Measurements from ENCODE around the gene CMYA5. TPM values are rescaled to one million over a fixed set of nuclear protein-coding genes. Genes with fewer than 3 reads are reported as not detected.
"Not testable (repeated sequence)": the region's sequence is repeated elsewhere in the genome, so short reads cannot be mapped to it uniquely, and the experiment has no call there.

The CMYA5 gene
- total and polyA plus RNA-seq, 2 of the 4 experiments (the other 2 are of a cell fraction), result 0.39 to 0.90 TPM

- H3K9ac ChIP-seq (ENCODE audit: low read depth, low read length); H3K9me1 ChIP-seq (ENCODE audit: insufficient read depth, low read length); H3K79me1 ChIP-seq (ENCODE audit: low read depth in 1 of 2, low read length in 2 of 2); intact Hi-C loops (cut with micrococcal nuclease); H4K91ac ChIP-seq (ENCODE audit: insufficient read depth, low read depth, low read length); H4K20me1 ChIP-seq (ENCODE audit: insufficient read depth, low read length); H3K23ac ChIP-seq (ENCODE audit: low read depth, low read length); POLR2A ChIA-PET (ENCODE audit: unreplicated experiment); H3K4me1 ChIP-seq (ENCODE audit: control insufficient read depth, insufficient read depth, low read length); H2BK5ac ChIP-seq (ENCODE audit: low read depth, low read length, poor library complexity, severe bottlenecking); H2AK5ac ChIP-seq (ENCODE audit: low read depth, low read length); H3K36me3 ChIP-seq (ENCODE audit: control insufficient read depth, insufficient read depth, low read length); H3K4me2 ChIP-seq (ENCODE audit: low read depth, low read length); BruUV-seq (replicated peaks); H3K14ac ChIP-seq (replicated peaks; ENCODE audit: low read depth, low read length); H3K18ac ChIP-seq (ENCODE audit: low read depth, low read length); H3K4me3 ChIP-seq (ENCODE audit: insufficient read depth, low read depth, low read length); dilution Hi-C loops (cut with HindIII; ENCODE audit: low sequenced_read_pairs, unreplicated experiment); H3K27ac ChIP-seq (ENCODE audit: insufficient read depth, low read length); H4K5ac ChIP-seq (ENCODE audit: low read depth, low read length); H4K8ac ChIP-seq (ENCODE audit: low read depth in 2 of 2, low read length in 2 of 2); in situ Hi-C loops (cut with MboI; ENCODE audit: low sequenced_read_pairs); H2BK20ac ChIP-seq (ENCODE audit: low read depth, low read length); H2BK120ac ChIP-seq (ENCODE audit: low read depth, low read length); H2AFZ ChIP-seq (replicated peaks; ENCODE audit: low read length, poor library complexity); H2AK9ac ChIP-seq (replicated peaks; ENCODE audit: low read depth, low read length, poor library complexity); ATAC-seq (ENCODE audit: low read depth); CTCF ChIA-PET; H2BK15ac ChIP-seq (ENCODE audit: low read depth, low read length); H3K27me3 ChIP-seq (ENCODE audit: control insufficient read depth, insufficient read depth, low read length); H3K56ac ChIP-seq (ENCODE audit: extremely low read depth, insufficient read depth, low read length); H3K4ac ChIP-seq (ENCODE audit: low read depth, low read length); H3K9me3 ChIP-seq (ENCODE audit: control insufficient read depth, insufficient read depth, low read length): not testable (repeated sequence)
- 100% methylated on average over 1 of the region's 6 CpGs; no CpG with 5 or more reads in 1 of the 2 experiments for WGBS, 2 experiments (ENCODE audit: extremely low coverage in 2 of 2, insufficient read length in 1 of 2)
- peak; percentile 84 for TF ChIP-seq CEBPB (IDR thresholded peaks at IDR 0.05; ENCODE audit: low read depth, low read length)
- peak; percentile 15 for DNase-seq
These were observed 13.3 kb upstream of the CMYA5 start for GRCh38 chr5:79676354-79676753.

GRCh38 chr5:79682102-79682501 is 7.5 kb upstream of the CMYA5 start:
- H3K9ac ChIP-seq (ENCODE audit: low read depth, low read length); H4K91ac ChIP-seq (ENCODE audit: insufficient read depth, low read depth, low read length); H3K9me1 ChIP-seq (ENCODE audit: insufficient read depth, low read length); H2BK20ac ChIP-seq (ENCODE audit: low read depth, low read length); dilution Hi-C loops (cut with HindIII; ENCODE audit: low sequenced_read_pairs, unreplicated experiment); H2AK9ac ChIP-seq (replicated peaks; ENCODE audit: low read depth, low read length, poor library complexity); H2AFZ ChIP-seq (replicated peaks; ENCODE audit: low read length, poor library complexity); H3K9me3 ChIP-seq (ENCODE audit: control insufficient read depth, insufficient read depth, low read length); H3K23ac ChIP-seq (ENCODE audit: low read depth, low read length); H3K4ac ChIP-seq (ENCODE audit: low read depth, low read length); BruUV-seq (replicated peaks); H3K36me3 ChIP-seq (ENCODE audit: control insufficient read depth, insufficient read depth, low read length); H3K4me3 ChIP-seq (ENCODE audit: insufficient read depth, low read depth, low read length); H4K8ac ChIP-seq (ENCODE audit: low read depth in 2 of 2, low read length in 2 of 2); H3K79me1 ChIP-seq (ENCODE audit: low read depth in 1 of 2, low read length in 2 of 2); in situ Hi-C loops (cut with MboI; ENCODE audit: low sequenced_read_pairs); H4K5ac ChIP-seq (ENCODE audit: low read depth, low read length); H3K4me1 ChIP-seq (ENCODE audit: control insufficient read depth, insufficient read depth, low read length); DNase-seq; H3K27ac ChIP-seq (ENCODE audit: insufficient read depth, low read length); H2AK5ac ChIP-seq (ENCODE audit: low read depth, low read length); intact Hi-C loops (cut with micrococcal nuclease); CTCF ChIA-PET; H3K14ac ChIP-seq (replicated peaks; ENCODE audit: low read depth, low read length); POLR2A ChIA-PET (ENCODE audit: unreplicated experiment); ATAC-seq (ENCODE audit: low read depth); H3K27me3 ChIP-seq (ENCODE audit: control insufficient read depth, insufficient read depth, low read length); H2BK120ac ChIP-seq (ENCODE audit: low read depth, low read length); H2BK15ac ChIP-seq (ENCODE audit: low read depth, low read length); H2BK5ac ChIP-seq (ENCODE audit: low read depth, low read length, poor library complexity, severe bottlenecking); H3K56ac ChIP-seq (ENCODE audit: extremely low read depth, insufficient read depth, low read length); H3K18ac ChIP-seq (ENCODE audit: low read depth, low read length); H4K20me1 ChIP-seq (ENCODE audit: insufficient read depth, low read length); H3K4me2 ChIP-seq (ENCODE audit: low read depth, low read length): not testable (repeated sequence)
- WGBS, 2 experiments (ENCODE audit: extremely low coverage in 2 of 2, insufficient read length in 1 of 2), result no CpG with 5 or more reads among the region's 3 CpGs
